Panc1 (cell line): ENCODE data around the gene PHKA1.

Experiments
- SIN3A ChIP-seq: IDR thresholded peaks from 2 replicates; pipeline ENCODE4 v1.6.1; 2012; ENCODE audit warnings: low read depth, mild to moderate bottlenecking, low read length, moderate library complexity, borderline replicate concordance; ENCODE audit not compliant: insufficient read depth
- TCF7L2 ChIP-seq: IDR thresholded peaks from 2 replicates; pipeline ENCODE4 v1.6.1; 2011; ENCODE audit warnings: mild to moderate bottlenecking, low read depth, low read length, inconsistent platforms
- TF ChIP-seq, protein P1 (sequence below): fragments of 450-650 bp; IDR thresholded peaks from 2 replicates; pipeline ENCODE4 v1.5.1; 2017; ENCODE audit warnings: mild to moderate bottlenecking

DNA sequence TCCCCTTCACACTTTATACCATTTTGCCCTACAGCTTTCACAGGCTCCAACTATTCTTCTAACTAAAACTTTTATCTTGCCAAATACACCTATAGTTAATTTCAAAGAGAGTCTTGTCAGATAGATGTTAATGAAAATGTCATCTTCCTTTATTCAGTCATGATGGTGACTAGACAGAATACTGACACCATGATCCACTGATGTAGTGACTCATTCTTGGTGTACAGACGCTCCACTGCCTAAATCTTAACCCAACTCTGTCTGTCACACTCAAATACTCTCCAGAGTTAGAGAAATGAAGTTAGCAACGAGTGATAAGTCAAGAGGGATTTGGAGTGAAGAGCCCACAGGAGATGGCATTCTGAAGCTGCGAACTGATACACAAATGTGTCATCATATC, 109.4 kb downstream of the PHKA1 start:
- TF ChIP-seq, protein P1, sequence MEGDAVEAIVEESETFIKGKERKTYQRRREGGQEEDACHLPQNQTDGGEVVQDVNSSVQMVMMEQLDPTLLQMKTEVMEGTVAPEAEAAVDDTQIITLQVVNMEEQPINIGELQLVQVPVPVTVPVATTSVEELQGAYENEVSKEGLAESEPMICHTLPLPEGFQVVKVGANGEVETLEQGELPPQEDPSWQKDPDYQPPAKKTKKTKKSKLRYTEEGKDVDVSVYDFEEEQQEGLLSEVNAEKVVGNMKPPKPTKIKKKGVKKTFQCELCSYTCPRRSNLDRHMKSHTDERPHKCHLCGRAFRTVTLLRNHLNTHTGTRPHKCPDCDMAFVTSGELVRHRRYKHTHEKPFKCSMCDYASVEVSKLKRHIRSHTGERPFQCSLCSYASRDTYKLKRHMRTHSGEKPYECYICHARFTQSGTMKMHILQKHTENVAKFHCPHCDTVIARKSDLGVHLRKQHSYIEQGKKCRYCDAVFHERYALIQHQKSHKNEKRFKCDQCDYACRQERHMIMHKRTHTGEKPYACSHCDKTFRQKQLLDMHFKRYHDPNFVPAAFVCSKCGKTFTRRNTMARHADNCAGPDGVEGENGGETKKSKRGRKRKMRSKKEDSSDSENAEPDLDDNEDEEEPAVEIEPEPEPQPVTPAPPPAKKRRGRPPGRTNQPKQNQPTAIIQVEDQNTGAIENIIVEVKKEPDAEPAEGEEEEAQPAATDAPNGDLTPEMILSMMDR: no peak
- TF ChIP-seq SIN3A (no peak), TCF7L2 (no peak)
